Measurements from ENCODE around the gene CCNG1.

CCNG1 gene

DNA sequence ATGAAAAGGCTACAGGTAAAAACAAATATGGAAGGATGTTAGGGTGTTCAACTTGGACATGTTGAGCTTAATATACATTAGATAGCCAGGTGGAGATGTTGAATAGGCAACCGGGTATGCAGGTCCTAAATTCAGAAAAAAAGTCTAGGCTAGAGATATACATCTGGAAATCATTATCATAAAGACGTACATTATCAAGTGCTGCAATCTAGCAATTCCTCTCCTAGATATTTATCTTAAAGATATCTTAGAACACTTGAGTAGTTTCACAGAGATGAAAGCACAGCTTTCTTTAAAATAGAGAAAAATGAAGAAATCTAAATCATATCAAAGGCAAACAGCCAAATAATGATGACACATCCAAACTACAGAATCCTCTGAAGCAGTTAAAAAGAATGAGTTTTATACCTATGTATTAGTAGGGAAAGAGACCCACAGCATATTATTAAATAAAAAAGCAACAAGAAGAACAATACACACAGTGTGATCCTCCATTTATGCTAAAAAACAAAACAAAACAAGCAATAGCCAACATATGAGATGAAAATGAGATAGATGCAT, 18.7 kb downstream of the CCNG1 start:
- Histone ChIP-seq H3K4me1 (peaks cover 3% of the 10 kb centered on the region), H3K27ac (no peak overlapping the region), H3K36me3 (ENCODE audit: control insufficient read depth, insufficient read depth, low read length) (no peaks in the 10 kb centered on the region)

DNA sequence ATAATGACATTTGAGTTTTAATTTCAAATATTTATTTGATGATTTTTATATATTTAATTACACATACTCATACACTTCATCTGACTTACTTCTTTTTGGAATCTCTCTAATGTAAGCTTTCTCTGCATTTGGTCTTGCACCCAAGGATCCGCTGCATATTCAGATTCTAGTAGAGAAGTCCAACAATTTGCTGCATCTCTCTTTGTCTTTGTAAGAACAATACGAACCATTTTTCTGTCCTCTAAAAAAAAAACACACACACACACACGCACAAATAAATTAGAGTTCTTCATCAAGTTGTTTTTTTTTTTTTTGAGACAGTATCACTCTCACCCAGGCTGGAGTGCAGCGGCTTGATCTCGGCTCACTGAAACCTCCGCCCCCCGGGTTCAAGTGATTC, 19.4 kb downstream of the CCNG1 start:
- H3K9ac ChIP-seq = no peak overlapping the region
- H3K4me2 ChIP-seq (ENCODE audit: low read length) = no peak overlapping the region
- no peaks in the 10 kb centered on the region for H3K79me2 ChIP-seq
- H3K27ac ChIP-seq = no peak overlapping the region
- H3K9me3 ChIP-seq (ENCODE audit: control insufficient read depth, low read length) = no peaks in the 10 kb centered on the region
- H2AFZ ChIP-seq = no peak overlapping the region
- H3K27me3 ChIP-seq (ENCODE audit: control insufficient read depth, insufficient read depth, low read length) = no peaks in the 10 kb centered on the region
- peaks cover 3% of the 10 kb centered on the region for H3K4me1 ChIP-seq
- no peaks in the 10 kb centered on the region for H3K36me3 ChIP-seq (ENCODE audit: control insufficient read depth, insufficient read depth, low read length)
- TF ChIP-seq, protein P1, sequence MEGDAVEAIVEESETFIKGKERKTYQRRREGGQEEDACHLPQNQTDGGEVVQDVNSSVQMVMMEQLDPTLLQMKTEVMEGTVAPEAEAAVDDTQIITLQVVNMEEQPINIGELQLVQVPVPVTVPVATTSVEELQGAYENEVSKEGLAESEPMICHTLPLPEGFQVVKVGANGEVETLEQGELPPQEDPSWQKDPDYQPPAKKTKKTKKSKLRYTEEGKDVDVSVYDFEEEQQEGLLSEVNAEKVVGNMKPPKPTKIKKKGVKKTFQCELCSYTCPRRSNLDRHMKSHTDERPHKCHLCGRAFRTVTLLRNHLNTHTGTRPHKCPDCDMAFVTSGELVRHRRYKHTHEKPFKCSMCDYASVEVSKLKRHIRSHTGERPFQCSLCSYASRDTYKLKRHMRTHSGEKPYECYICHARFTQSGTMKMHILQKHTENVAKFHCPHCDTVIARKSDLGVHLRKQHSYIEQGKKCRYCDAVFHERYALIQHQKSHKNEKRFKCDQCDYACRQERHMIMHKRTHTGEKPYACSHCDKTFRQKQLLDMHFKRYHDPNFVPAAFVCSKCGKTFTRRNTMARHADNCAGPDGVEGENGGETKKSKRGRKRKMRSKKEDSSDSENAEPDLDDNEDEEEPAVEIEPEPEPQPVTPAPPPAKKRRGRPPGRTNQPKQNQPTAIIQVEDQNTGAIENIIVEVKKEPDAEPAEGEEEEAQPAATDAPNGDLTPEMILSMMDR (IDR thresholded peaks at IDR 0.05) = no peak
- no peak overlapping the region for H3K4me3 ChIP-seq (ENCODE audit: low read depth, low read length)

More for the DNA sequence above, 18.7 kb downstream of the CCNG1 start:
- H2AFZ ChIP-seq = no peak overlapping the region
- no peak overlapping the region for H3K4me3 ChIP-seq (ENCODE audit: low read depth, low read length)
- no peaks in the 10 kb centered on the region for H3K27me3 ChIP-seq (ENCODE audit: control insufficient read depth, insufficient read depth, low read length)
- no peak overlapping the region for H3K4me2 ChIP-seq (ENCODE audit: low read length)
- H3K79me2 ChIP-seq = no peaks in the 10 kb centered on the region
- no peak overlapping the region for H3K9ac ChIP-seq
- H3K9me3 ChIP-seq (ENCODE audit: control insufficient read depth, low read length) = no peaks in the 10 kb centered on the region
- TF ChIP-seq, protein P1 (IDR thresholded peaks at IDR 0.05) = no peak

GRCh38 chr5:163458778-163459385, 21.5 kb downstream of the CCNG1 start:
- H3K4me2 ChIP-seq (ENCODE audit: low read length) = peak overlapping the region; percentile 90
- H3K36me3 ChIP-seq (ENCODE audit: control insufficient read depth, insufficient read depth, low read length) = no peaks in the 10 kb centered on the region
- TF ChIP-seq, protein P1 (IDR thresholded peaks at IDR 0.05) = no peak
- H3K79me2 ChIP-seq = no peaks in the 10 kb centered on the region
- H3K9ac ChIP-seq = no peak overlapping the region
- no peaks in the 10 kb centered on the region for H3K27me3 ChIP-seq (ENCODE audit: control insufficient read depth, insufficient read depth, low read length)
- H3K27ac ChIP-seq = peak overlapping the region; percentile 93
- H3K4me3 ChIP-seq (ENCODE audit: low read depth, low read length) = peak overlapping the region; percentile 98
- H2AFZ ChIP-seq = peak overlapping the region; percentile 86
- peaks cover 3% of the 10 kb centered on the region for H3K4me1 ChIP-seq
- no peaks in the 10 kb centered on the region for H3K9me3 ChIP-seq (ENCODE audit: control insufficient read depth, low read length)

GRCh38 chr5:163459462-163459818, 22.0 kb downstream of the CCNG1 start:
- no peaks in the 10 kb centered on the region for H3K9me3 ChIP-seq (ENCODE audit: control insufficient read depth, low read length)
- H2AFZ ChIP-seq = peak overlapping the region; percentile 86
- H3K4me3 ChIP-seq (ENCODE audit: low read depth, low read length) = peak overlapping the region; percentile 98
- TF ChIP-seq, protein P1 (IDR thresholded peaks at IDR 0.05) = no peak
- H3K36me3 ChIP-seq (ENCODE audit: control insufficient read depth, insufficient read depth, low read length) = no peaks in the 10 kb centered on the region
- H3K9ac ChIP-seq = peak overlapping the region; percentile 57
- peaks cover 3% of the 10 kb centered on the region for H3K4me1 ChIP-seq
- peak overlapping the region; percentile 90 for H3K4me2 ChIP-seq (ENCODE audit: low read length)
- peak overlapping the region; percentile 93 for H3K27ac ChIP-seq
- H3K79me2 ChIP-seq = no peaks in the 10 kb centered on the region
- H3K27me3 ChIP-seq (ENCODE audit: control insufficient read depth, insufficient read depth, low read length) = no peaks in the 10 kb centered on the region
